Tibial artery (tissue), 4 donors: Measurements from ENCODE around the gene ZNF674.
A peak's percentile ranks its signal among the peaks of the same experiment; 100 is the strongest.

ENCODE experiments used
- DNase-seq, 2 donors: peaks; one replicate each; pipeline ENCODE4 v3.0.0-alpha.2; 2019
- H3K27ac ChIP-seq, 2 donors: fragments of 200-600 bp; sonication (generic) in 1 of 2; 1 replicate in 1 of 2; 2 replicates in 1 of 2; pipeline ENCODE4 v1.5.1; 2018 to 2019; ENCODE audit warnings: mild to moderate bottlenecking in 1 of 2
- H3K27me3 ChIP-seq, 2 donors: fragments of 200-600 bp; sonication (generic) in 1 of 2; one replicate each; pipeline versions ENCODE4 v1.5.1 to v1.6.0; 2016 to 2019
- H3K36me3 ChIP-seq, 3 donors: fragments of 200-600 bp; sonication (generic) in 2 of 3; one replicate each; pipeline ENCODE4 v1.5.1; 2016 to 2019; ENCODE audit warnings: mild to moderate bottlenecking in 2 of 3
- H3K4me1 ChIP-seq, 4 donors: fragments of 200-600 bp; sonication (generic) in 2 of 4; 1 replicate in 3 of 4; 2 replicates in 1 of 4; pipeline ENCODE4 v1.5.1; 2016 to 2019
- H3K4me3 ChIP-seq, 2 donors: fragments of 200-600 bp; sonication (generic) in 1 of 2; 1 replicate in 1 of 2; 2 replicates in 1 of 2; pipeline ENCODE4 v1.5.1; 2018 to 2019; ENCODE audit warnings: mild to moderate bottlenecking in 2 of 2
- H3K9me3 ChIP-seq, 3 donors: fragments of 200-600 bp; sonication (generic) in 1 of 3; one replicate each; pipeline ENCODE4 v1.5.1; 2016 to 2019
- intact Hi-C: fragments of 100-400 bp; cut with DNase I; formaldehyde crosslinking; loops from one replicate; pipeline ENCODE4 v1.15.0; 2023; ENCODE audit warnings: low total_unique reads
- TF ChIP-seq, protein P1 (sequence below), 2 experiments: fragments of 200-600 bp in 1 of 2; fragments of 450-650 bp in 1 of 2; IDR thresholded peaks; one replicate each; pipeline ENCODE4 v1.5.1; 2017 to 2019; ENCODE audit warnings: antibody characterized with exemption in 2 of 2, mild to moderate bottlenecking in 1 of 2, moderate library complexity in 1 of 2

ZNF674 gene

DNA sequence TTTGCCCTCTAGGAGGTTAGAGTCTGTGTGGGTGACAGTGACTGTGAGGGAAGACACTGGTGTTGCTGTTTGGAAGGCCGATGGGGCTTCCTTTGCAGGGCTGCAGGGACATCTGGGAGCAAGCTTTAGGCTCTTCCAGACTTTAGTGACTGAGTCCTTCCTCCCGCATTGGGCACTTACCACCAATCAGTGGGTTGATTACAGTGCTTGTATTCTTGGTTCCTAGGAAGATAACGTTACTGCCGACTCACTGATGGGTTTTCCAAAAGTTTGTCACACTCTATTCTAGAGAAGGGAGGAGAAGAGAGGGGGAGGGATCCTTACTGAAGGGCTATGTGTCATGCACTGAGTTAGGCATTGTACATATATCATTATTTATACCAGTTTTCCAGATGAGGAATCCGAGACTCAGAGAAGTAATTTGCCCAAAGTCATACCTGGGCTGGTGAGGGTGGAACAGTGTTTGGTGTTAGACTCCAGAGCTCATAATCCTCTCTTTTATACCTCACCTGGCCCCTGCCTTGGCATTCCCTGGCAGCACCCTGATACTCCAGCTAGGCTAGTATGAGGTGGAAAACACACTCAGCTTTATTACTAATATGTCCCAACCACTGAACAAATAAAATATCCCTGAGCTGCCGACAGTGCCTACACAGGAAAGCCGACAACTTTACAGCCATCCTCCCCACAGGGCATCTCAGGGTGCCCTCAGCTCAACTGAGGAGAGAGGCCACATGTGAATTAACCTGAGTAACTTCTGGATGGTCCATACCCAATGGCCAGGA, 32.2 kb upstream of the ZNF674 start:
- no peaks in the 10 kb centered on the region for H3K36me3 ChIP-seq
- intact Hi-C loops: no loop called here
- TF ChIP-seq, protein P1, sequence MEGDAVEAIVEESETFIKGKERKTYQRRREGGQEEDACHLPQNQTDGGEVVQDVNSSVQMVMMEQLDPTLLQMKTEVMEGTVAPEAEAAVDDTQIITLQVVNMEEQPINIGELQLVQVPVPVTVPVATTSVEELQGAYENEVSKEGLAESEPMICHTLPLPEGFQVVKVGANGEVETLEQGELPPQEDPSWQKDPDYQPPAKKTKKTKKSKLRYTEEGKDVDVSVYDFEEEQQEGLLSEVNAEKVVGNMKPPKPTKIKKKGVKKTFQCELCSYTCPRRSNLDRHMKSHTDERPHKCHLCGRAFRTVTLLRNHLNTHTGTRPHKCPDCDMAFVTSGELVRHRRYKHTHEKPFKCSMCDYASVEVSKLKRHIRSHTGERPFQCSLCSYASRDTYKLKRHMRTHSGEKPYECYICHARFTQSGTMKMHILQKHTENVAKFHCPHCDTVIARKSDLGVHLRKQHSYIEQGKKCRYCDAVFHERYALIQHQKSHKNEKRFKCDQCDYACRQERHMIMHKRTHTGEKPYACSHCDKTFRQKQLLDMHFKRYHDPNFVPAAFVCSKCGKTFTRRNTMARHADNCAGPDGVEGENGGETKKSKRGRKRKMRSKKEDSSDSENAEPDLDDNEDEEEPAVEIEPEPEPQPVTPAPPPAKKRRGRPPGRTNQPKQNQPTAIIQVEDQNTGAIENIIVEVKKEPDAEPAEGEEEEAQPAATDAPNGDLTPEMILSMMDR (IDR thresholded peaks at IDR 0.05): no peak
- H3K4me1 ChIP-seq: peaks cover 0 to 32% (median 1%) of the 10 kb centered on the region in 4 donors
- H3K27ac ChIP-seq: no peak overlapping the region
- no peaks in the 10 kb centered on the region for H3K9me3 ChIP-seq
- no peaks in the 10 kb centered on the region for H3K27me3 ChIP-seq
- H3K4me3 ChIP-seq: no peak overlapping the region
- DNase-seq: no peak

GRCh38 chrX:46576458-46576857, 31.2 kb upstream of the ZNF674 start:
- Histone ChIP-seq H3K9me3 (no peaks in the 10 kb centered on the region), H3K36me3 (no peaks in the 10 kb centered on the region), H3K4me3 (peak overlapping the region; percentile 60 to 73), H3K27me3 (no peaks in the 10 kb centered on the region), H3K27ac (peak overlapping the region in 1 of 2 donors; percentile 35), H3K4me1 (peaks cover 0 to 23% (median 0%) of the 10 kb centered on the region in 4 donors)
- TF ChIP-seq, protein P1 (IDR thresholded peaks at IDR 0.05): no peak
- peak; percentile 37 to 64 for DNase-seq
- intact Hi-C loops: no loop called here

GRCh38 chrX:46575991-46576392, 30.8 kb upstream of the ZNF674 start:
- Histone ChIP-seq H3K4me1 (peaks cover 0 to 23% (median 0%) of the 10 kb centered on the region in 4 donors), H3K4me3 (peak overlapping the region; percentile 60 to 73), H3K27me3 (no peaks in the 10 kb centered on the region), H3K36me3 (no peaks in the 10 kb centered on the region), H3K27ac (peak overlapping the region in 1 of 2 donors; percentile 35), H3K9me3 (no peaks in the 10 kb centered on the region)
- peak; percentile 64 to 72 for DNase-seq
- intact Hi-C loops: no loop called here
- TF ChIP-seq, protein P1 (IDR thresholded peaks at IDR 0.05): no peak

DNA sequence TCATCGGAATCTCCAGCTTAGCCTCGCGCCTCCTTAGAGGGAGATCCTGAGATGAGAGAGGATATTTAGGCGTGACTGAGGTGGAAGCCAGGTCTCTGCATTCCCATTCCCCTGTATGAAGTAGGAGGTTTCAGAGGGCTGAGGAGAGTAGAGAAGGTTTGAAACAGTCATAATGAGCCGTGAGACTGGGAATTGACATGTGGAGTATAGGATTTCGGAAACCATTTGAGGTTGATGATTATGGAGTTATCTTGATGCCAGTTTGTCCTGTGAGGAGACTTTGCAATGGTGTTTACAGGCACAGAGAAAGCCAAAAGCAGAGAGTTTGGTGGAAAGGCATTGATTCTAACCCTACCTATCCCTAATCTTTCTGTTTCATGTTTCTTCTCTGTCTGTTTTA, 30.4 kb upstream of the ZNF674 start:
- Histone ChIP-seq H3K36me3 (no peaks in the 10 kb centered on the region), H3K27ac (peak overlapping the region; percentile 0 to 35), H3K27me3 (no peaks in the 10 kb centered on the region), H3K4me1 (peaks cover 0 to 23% (median 0%) of the 10 kb centered on the region in 4 donors), H3K9me3 (no peaks in the 10 kb centered on the region), H3K4me3 (peak overlapping the region; percentile 60 to 73)
- intact Hi-C loops: no loop called here
- no peak for DNase-seq
- TF ChIP-seq, protein P1 (IDR thresholded peaks at IDR 0.05): no peak

- Histone ChIP-seq H3K36me3 (no peaks in the 10 kb centered on the region), H3K4me3 (peak overlapping the region; percentile 60 to 73), H3K27me3 (no peaks in the 10 kb centered on the region), H3K27ac (peak overlapping the region; percentile 35 to 64), H3K9me3 (no peaks in the 10 kb centered on the region), H3K4me1 (peaks cover 0 to 23% (median 0%) of the 10 kb centered on the region in 4 donors)
- TF ChIP-seq, protein P1 (IDR thresholded peaks at IDR 0.05): no peak
- DNase-seq: no peak
- intact Hi-C loops: no loop called here
Measured at GRCh38 chrX:46574774-46575381, 29.7 kb upstream of the ZNF674 start.
